GM08714 (cell line): Measurements from ENCODE around the gene TMCC1.
"Not testable (repeated sequence)": the region's sequence is repeated elsewhere in the genome, so short reads cannot be mapped to it uniquely, and the experiment has no call there.

Source experiments
- H3K4me3 ChIP-seq: fragments of 200-500 bp; sonication (Bioruptor generic); 2 replicates; pipeline ENCODE4 v1.5.1; 2014; ENCODE audit warnings: mild to moderate bottlenecking, low read length, inconsistent platforms
- ZNF274 ChIP-seq: IDR thresholded peaks from 2 replicates; pipeline ENCODE4 v1.6.1; 2012; ENCODE audit warnings: mild to moderate bottlenecking, low read depth, low read length

Gene TMCC1

GRCh38 chr3:129917423-129918007, 24.0 kb upstream of the TMCC1 start:
- H3K4me3 ChIP-seq, result no peak overlapping the region
- no peak for TF ChIP-seq ZNF274

GRCh38 chr3:129913618-129914017, 20.1 kb upstream of the TMCC1 start:
- TF ChIP-seq ZNF274, result no peak
- no peak overlapping the region for H3K4me3 ChIP-seq

- TF ChIP-seq ZNF274, result no peak
- no peak overlapping the region for H3K4me3 ChIP-seq
These were observed 17.9 kb upstream of the TMCC1 start for GRCh38 chr3:129911261-129911861.

- H3K4me3 ChIP-seq, result not testable (repeated sequence)
These were observed 15.7 kb upstream of the TMCC1 start for GRCh38 chr3:129909235-129909634.

- no peak overlapping the region for H3K4me3 ChIP-seq
- no peak for TF ChIP-seq ZNF274
These were observed 14.9 kb upstream of the TMCC1 start for GRCh38 chr3:129908417-129908816.

GRCh38 chr3:129901272-129901671, 7.8 kb upstream of the TMCC1 start:
- H3K4me3 ChIP-seq, result not testable (repeated sequence)

GRCh38 chr3:129897026-129897425, 3.5 kb upstream of the TMCC1 start:
- no peak for TF ChIP-seq ZNF274
- H3K4me3 ChIP-seq, result no peak overlapping the region

- TF ChIP-seq ZNF274, result no peak
- H3K4me3 ChIP-seq, result peak overlapping the region; percentile 70
These were observed 492 bp downstream of the TMCC1 start for GRCh38 chr3:129892857-129893580.

GRCh38 chr3:129892486-129892856, 1.0 kb downstream of the TMCC1 start:
- peak overlapping the region; percentile 70 for H3K4me3 ChIP-seq
- TF ChIP-seq ZNF274, result no peak

GRCh38 chr3:129890891-129891290, 2.6 kb downstream of the TMCC1 start:
- H3K4me3 ChIP-seq, result peak overlapping the region; percentile 21; the same call in 1 of the 2 replicates
- no peak for TF ChIP-seq ZNF274

GRCh38 chr3:129890125-129890524, 3.4 kb downstream of the TMCC1 start:
- no peak overlapping the region; the same call in 1 of the 2 replicates for H3K4me3 ChIP-seq
- no peak for TF ChIP-seq ZNF274

GRCh38 chr3:129888771-129889170, 4.7 kb downstream of the TMCC1 start:
- no peak for TF ChIP-seq ZNF274
- H3K4me3 ChIP-seq, result no peak overlapping the region

- TF ChIP-seq ZNF274, result no peak
These were observed 12.2 kb downstream of the TMCC1 start for GRCh38 chr3:129881261-129881660.

GRCh38 chr3:129878355-129878754, 15.2 kb downstream of the TMCC1 start:
- no peak for TF ChIP-seq ZNF274

More at GRCh38 chr3:129881261-129881660, 12.2 kb downstream of the TMCC1 start:
- H3K4me3 ChIP-seq, result no peak overlapping the region

GRCh38 chr3:129874479-129874878, 19.0 kb downstream of the TMCC1 start:
- H3K4me3 ChIP-seq, result not testable (repeated sequence)

More at GRCh38 chr3:129878355-129878754, 15.2 kb downstream of the TMCC1 start:
- no peak overlapping the region for H3K4me3 ChIP-seq
